K562 (cell line): Measurements from ENCODE around the gene LIPM. TPM values are rescaled to one million over a fixed set of nuclear protein-coding genes. Genes with fewer than 3 reads are reported as not detected.

Source experiments
- ATAC-seq: fragments of 200-7000 bp; cut with Tn5 transposase; 3 replicates; pipeline ENCODE4 v1.9.1; 2020; ENCODE audit warnings: moderate library complexity
- BruUV-seq: library from RNA; stranded (reverse); fragments of 400-500 nt; replicated peaks from 2 replicates; lab custom pipeline; 2021; lab: Mats Ljungman, UMichigan
- CTCF ChIA-PET: fragments of 300-600 bp; formaldehyde crosslinking; extraction: SDS; loops from one replicate; lab custom pipeline; 2021; ENCODE audit warnings: low intra/inter-chr PET ratio; lab: Yijun Ruan, JAX
- POLR2A ChIA-PET: fragments of 300-600, 350-650 bp; sonication (Branson Sonifier 250); formaldehyde crosslinking; extraction: SDS; loops from one replicate; lab custom pipeline; 2021; ENCODE audit warnings: antibody characterized with exemption, inconsistent platforms; lab: Yijun Ruan, JAX
- DNase-seq, 4 experiments: peaks; one replicate each; pipeline versions ENCODE4 v3.0.0 to v3.0.0-alpha.2; 2011 to 2018; ENCODE audit warnings: low spot score in 3 of 4, mixed read lengths in 3 of 4; ENCODE audit errors: extremely low read depth in 1 of 4
- FAIRE-seq: peaks from 2 replicates; lab custom pipeline; 2011; peaks lifted over from hg19 to GRCh38; lab: Jason Lieb, UNC
- H2AFZ ChIP-seq: 2 replicates; pipeline ENCODE4 v1.6.0; 2011; ENCODE audit warnings: low read depth, low read length, control low read depth, inconsistent platforms
- H3K27ac ChIP-seq: fragments of 200-600 bp; 3 replicates; pipeline ENCODE4 v1.8.0; 2011; ENCODE audit warnings: low read depth, mild to moderate bottlenecking, control low read depth, inconsistent platforms, low read length, moderate library complexity, mixed read lengths; ENCODE audit errors: extremely low read depth
- H3K27me3 ChIP-seq, 2 experiments: fragments of 300-600 bp in 1 of 2; 2 replicates in 1 of 2; 3 replicates in 1 of 2; pipeline versions ENCODE4 v1.6.0 to v1.8.0; 2011; ENCODE audit warnings: inconsistent platforms in 2 of 2, low read length in 2 of 2, mild to moderate bottlenecking in 1 of 2, mixed read lengths in 1 of 2, moderate library complexity in 1 of 2; ENCODE audit not compliant: control insufficient read depth in 2 of 2, insufficient read depth in 2 of 2
- H3K36me3 ChIP-seq: fragments of 300-600 bp; 3 replicates; pipeline ENCODE4 v1.8.0; 2011; ENCODE audit warnings: mild to moderate bottlenecking, low read length, inconsistent platforms; ENCODE audit not compliant: control insufficient read depth, insufficient read depth
- H3K4me1 ChIP-seq, 2 experiments: fragments of 200-600 bp in 1 of 2; replicated peaks in 1 of 2; 2 replicates in 1 of 2; 3 replicates in 1 of 2; pipeline versions ENCODE4 v1.5.1 to v1.8.0; 2011; ENCODE audit warnings: inconsistent platforms in 2 of 2, low read length in 2 of 2, mild to moderate bottlenecking in 1 of 2, mixed read lengths in 1 of 2, moderate library complexity in 1 of 2; ENCODE audit not compliant: control insufficient read depth in 2 of 2, insufficient read depth in 2 of 2
- H3K4me2 ChIP-seq: 2 replicates; pipeline ENCODE4 v1.6.1; 2011; ENCODE audit warnings: low read length, control low read depth, inconsistent platforms, mixed read lengths; ENCODE audit not compliant: insufficient read depth
- H3K4me3 ChIP-seq: fragments of 200-600 bp; sonication (generic), shearing (Covaris generic); 2 replicates; pipeline ENCODE4 v1.5.1; 2016; ENCODE audit warnings: control low read depth, inconsistent platforms
- H3K79me2 ChIP-seq: fragments of 200-600 bp; 3 replicates; pipeline ENCODE4 v1.8.0; 2011; ENCODE audit warnings: low read length, inconsistent platforms; ENCODE audit not compliant: control insufficient read depth, insufficient read depth
- H3K9ac ChIP-seq, 2 experiments: 2 replicates each; pipeline versions ENCODE4 v1.6.0 to v1.6.1; 2011; ENCODE audit warnings: low read depth in 2 of 2, low read length in 2 of 2, control low read depth in 1 of 2, inconsistent platforms in 1 of 2, mild to moderate bottlenecking in 1 of 2, mixed read lengths in 1 of 2; ENCODE audit not compliant: insufficient read depth in 1 of 2
- H3K9me1 ChIP-seq: one replicate; pipeline ENCODE4 v1.6.0; 2011; ENCODE audit warnings: inconsistent platforms, mild to moderate bottlenecking, low read length, moderate library complexity; ENCODE audit not compliant: control insufficient read depth, insufficient read depth
- H3K9me3 ChIP-seq: replicated peaks from 2 replicates; pipeline ENCODE4 v1.5.1; 2011; ENCODE audit warnings: low read depth, low read length, inconsistent platforms; ENCODE audit not compliant: control insufficient read depth, insufficient read depth
- H4K20me1 ChIP-seq: replicated peaks from 2 replicates; pipeline ENCODE4 v1.6.1; 2011; ENCODE audit warnings: low read length, inconsistent platforms, mixed read lengths; ENCODE audit not compliant: control insufficient read depth, insufficient read depth
- BHLHE40 ChIP-seq: IDR thresholded peaks from 2 replicates; pipeline ENCODE4 v1.6.1; 2011; ENCODE audit warnings: low read length, improper control_type of control experiment
- CREB3 ChIP-seq: fragments of 450-650 bp; conservative IDR thresholded peaks from 2 replicates; pipeline ENCODE4 v1.6.1; 2016; ENCODE audit warnings: missing genetic modification characterization, low read depth, mild to moderate bottlenecking, missing compliant biosample characterization, moderate library complexity
- CREBBP ChIP-seq: IDR thresholded peaks from one replicate; pipeline ENCODE4 v1.6.1; 2012; ENCODE audit warnings: low read depth, mild to moderate bottlenecking, control low read depth, inconsistent platforms, low read length
- HNRNPK ChIP-seq: fragments of 200-400 bp; formaldehyde crosslinking; IDR thresholded peaks from one replicate; pipeline ENCODE4 v1.6.1; 2018; ENCODE audit warnings: mild to moderate bottlenecking, low read depth, low read length; ENCODE audit not compliant: poor library complexity, severe bottlenecking
- MCM3 ChIP-seq: fragments of 450-650 bp; IDR thresholded peaks from 2 replicates; pipeline ENCODE4 v1.6.1; 2016
- NBN ChIP-seq: fragments of 450-650 bp; IDR thresholded peaks from 2 replicates; pipeline ENCODE4 v1.6.1; 2016; ENCODE audit warnings: low read depth, mild to moderate bottlenecking
- PHF20 ChIP-seq: fragments of 450-650 bp; IDR thresholded peaks from 2 replicates; pipeline ENCODE4 v1.6.1; 2018; ENCODE audit not compliant: partially characterized antibody
- STAT5A ChIP-seq: IDR thresholded peaks from 2 replicates; pipeline ENCODE4 v1.6.1; 2012; ENCODE audit warnings: low read length, inconsistent platforms, borderline replicate concordance
- TSC22D4 ChIP-seq: fragments of 450-650 bp; IDR thresholded peaks from 2 replicates; pipeline ENCODE4 v1.6.1; 2016; ENCODE audit warnings: missing genetic modification characterization, missing biosample characterization, control low read depth
- ZNF121 ChIP-seq: sonication (generic); formaldehyde crosslinking; conservative IDR thresholded peaks from 2 replicates; pipeline ENCODE4 v1.8.0; 2022; ENCODE audit warnings: missing genetic modification reagents
- ZNF395 ChIP-seq: fragments of 200-800 bp; sonication (Bioruptor generic); IDR thresholded peaks from 2 replicates; pipeline ENCODE4 v1.6.1; 2017; ENCODE audit warnings: missing genetic modification characterization, missing compliant biosample characterization
- ZNF511 ChIP-seq: sonication (generic); formaldehyde crosslinking; IDR thresholded peaks from 2 replicates; pipeline ENCODE4 v1.8.0; 2022; ENCODE audit warnings: mild to moderate bottlenecking, missing genetic modification reagents
- ZNF57 ChIP-seq: fragments of 450-650 bp; formaldehyde crosslinking; IDR thresholded peaks from 2 replicates; pipeline ENCODE4 v1.4.0; 2020; ENCODE audit warnings: mild to moderate bottlenecking, moderate library complexity
- ZNF79 ChIP-seq: fragments of 250-450 bp; sonication (Bioruptor Pico); IDR thresholded peaks from 2 replicates; pipeline ENCODE4 v1.4.0; 2020; ENCODE audit warnings: low read depth, mild to moderate bottlenecking, moderate library complexity
- ZNF830 ChIP-seq: fragments of 250-450 bp; sonication (Bioruptor Pico); IDR thresholded peaks from 2 replicates; pipeline ENCODE4 v1.5.0; 2021; ENCODE audit warnings: mild to moderate bottlenecking
- WGBS: fragments of 100-300 bp; shearing (Covaris generic); methylation state at CpG from one replicate; pipeline ENCODE4 v1.1.6; 2016; ENCODE audit warnings: low coverage, mixed read lengths; ENCODE audit not compliant: insufficient coverage; ENCODE audit errors: missing lambda C conversion rate; 5-methylcytosine and 5-hydroxymethylcytosine counted together
- in situ Hi-C: fragments of 300-500 bp; cut with MboI; formaldehyde crosslinking; loops from 4 replicates; pipeline ENCODE4 v1.15.0; 2018; ENCODE audit warnings: inconsistent platforms, mixed read lengths
- intact Hi-C: fragments of 100-400 bp; cut with micrococcal nuclease; formaldehyde crosslinking; loops from 2 replicates; pipeline ENCODE4 v1.14.2; 2022
- polyA plus RNA-seq, 8 experiments: library from polyadenylated mRNA; depleted of rRNA in 4 of 8; stranded (reverse) in 5 of 8; unstranded in 3 of 8; fragments of >200 nt; fragmentation: Nextera tagmentation in 2 of 8; fragmentation: Illumina TruSeq in 1 of 8; extraction: Ambion mirVana in 2 of 8; extraction: Trizol in 1 of 8; gene quantifications; 2 replicates each; pipeline versions ENCODE4 v1.2.1 to v1.2.3, GENCODE V29; 2011 to 2014; ENCODE audit warnings: inconsistent platforms in 1 of 8, missing spikeins in 1 of 8
- total RNA-seq, 7 experiments: library from RNA; depleted of rRNA in 6 of 7; stranded (reverse); fragments of >200 nt in 6 of 7; fragmentation: Illumina TruSeq in 2 of 7; extraction: Trizol in 2 of 7; gene quantifications; 2 replicates each; pipeline versions ENCODE4 v1.2.1 to v1.2.3, GENCODE V29; 2011 to 2021; ENCODE audit warnings: low replicate concordance in 1 of 7

Gene LIPM
- total and polyA plus RNA-seq, 9 of the 15 experiments (the other 6 are each of a cell fraction or from before 2014, with no cell fraction given), result not detected

- 0% methylated on average over 3 of the region's 3 CpGs for WGBS
- no peak overlapping the region for H3K9ac ChIP-seq
- no peaks in the 10 kb centered on the region for H3K27me3 ChIP-seq
- H3K4me1 ChIP-seq, result no peaks in the 10 kb centered on the region
- no peak for FAIRE-seq
- intact Hi-C loops (no loop called here), in situ Hi-C loops (no loop called here)
- DNase-seq, result no peak
- no peak overlapping the region for H3K4me2 ChIP-seq
- TF ChIP-seq PHF20, result no peak
- no peak for TF ChIP-seq STAT5A
- no peak for TF ChIP-seq TSC22D4 (tag)
- TF ChIP-seq ZNF830 (CRISPR knock-in tag), result no peak
- TF ChIP-seq HNRNPK, result no peak
- no peak for TF ChIP-seq CREBBP
- TF ChIP-seq ZNF79 (CRISPR knock-in tag), result no peak
- BruUV-seq, result no TSS peak
- no peak overlapping the region for H3K4me3 ChIP-seq
- H3K9me1 ChIP-seq, result no peaks in the 10 kb centered on the region
- H3K9me3 ChIP-seq, result no peaks in the 10 kb centered on the region
- no peak for ATAC-seq
- no peaks in the 10 kb centered on the region for H3K36me3 ChIP-seq
- no peaks in the 10 kb centered on the region for H3K79me2 ChIP-seq
- H3K27ac ChIP-seq, result no peak overlapping the region
- POLR2A ChIA-PET, result no interaction called here
- CTCF ChIA-PET, result no interaction called here
- H4K20me1 ChIP-seq, result no peaks in the 10 kb centered on the region
- no peak overlapping the region for H2AFZ ChIP-seq
Observed at GRCh38 chr10:88854684-88855083, 52.2 kb downstream of the LIPM start.

GRCh38 chr10:88857831-88858230, 55.3 kb downstream of the LIPM start:
- in situ Hi-C loops (no loop called here), intact Hi-C loops (no loop called here)
- Histone ChIP-seq H3K27ac (no peak overlapping the region), H3K4me2 (no peak overlapping the region), H4K20me1 (no peaks in the 10 kb centered on the region), H3K36me3 (no peaks in the 10 kb centered on the region), H3K9me1 (no peaks in the 10 kb centered on the region), H3K4me1 (no peaks in the 10 kb centered on the region), H3K4me3 (no peak overlapping the region), H3K27me3 (no peaks in the 10 kb centered on the region), H3K9me3 (no peaks in the 10 kb centered on the region), H2AFZ (no peak overlapping the region), H3K79me2 (no peaks in the 10 kb centered on the region), H3K9ac (no peak overlapping the region)
- BruUV-seq, result no TSS peak
- POLR2A ChIA-PET, result no interaction called here
- CTCF ChIA-PET, result no interaction called here
- FAIRE-seq (no peak), ATAC-seq (no peak), DNase-seq (no peak)
- TF ChIP-seq NBN (no peak), ZNF395 (CRISPR knock-in tag) (no peak), BHLHE40 (no peak), ZNF511 (CRISPR knock-in tag) (no peak), ZNF121 (CRISPR knock-in tag) (no peak), CREB3 (tag) (no peak), MCM3 (no peak), ZNF57 (CRISPR knock-in tag) (no peak)
